Astrocyte (in vitro differentiated cells and primary cell): ENCODE measurements around the gene MTMR12. TPM values are rescaled to one million over a fixed set of nuclear protein-coding genes. Genes with fewer than 3 reads are reported as not detected.

Source experiments
- DNase-seq: peaks from one replicate; pipeline ENCODE4 v3.0.0-alpha.2; 2010; ENCODE audit warnings: low read depth
- FAIRE-seq: peaks from 2 replicates; lab custom pipeline; 2011; peaks lifted over from hg19 to GRCh38; lab: Jason Lieb, UNC
- H2AFZ ChIP-seq: 2 replicates; pipeline ENCODE4 v1.6.0; 2012; ENCODE audit warnings: low read depth, low read length, inconsistent platforms
- H3K27ac ChIP-seq: 2 replicates; pipeline ENCODE4 v1.5.1; 2011; ENCODE audit warnings: low read depth, low read length, inconsistent platforms
- H3K27me3 ChIP-seq: 2 replicates; pipeline ENCODE4 v1.6.0; 2011; ENCODE audit warnings: low read length, inconsistent platforms; ENCODE audit not compliant: insufficient read depth
- H3K36me3 ChIP-seq: 2 replicates; pipeline ENCODE4 v1.5.1; 2011; ENCODE audit warnings: low read length, inconsistent platforms; ENCODE audit not compliant: insufficient read depth
- H3K4me1 ChIP-seq: 2 replicates; pipeline ENCODE4 v1.5.1; 2011; ENCODE audit warnings: low read length, inconsistent platforms; ENCODE audit not compliant: insufficient read depth
- H3K4me2 ChIP-seq: 2 replicates; pipeline ENCODE4 v1.6.0; 2012; ENCODE audit warnings: low read length, inconsistent platforms
- H3K4me3 ChIP-seq: 2 replicates; pipeline ENCODE4 v1.5.1; 2011; ENCODE audit warnings: low read depth, mild to moderate bottlenecking, low read length, inconsistent platforms; ENCODE audit not compliant: insufficient read depth
- H3K79me2 ChIP-seq: 2 replicates; pipeline ENCODE4 v1.6.0; 2012; ENCODE audit warnings: mild to moderate bottlenecking, low read length, inconsistent platforms; ENCODE audit not compliant: insufficient read depth
- H3K9ac ChIP-seq: 2 replicates; pipeline ENCODE4 v1.6.0; 2012; ENCODE audit warnings: mild to moderate bottlenecking, low read length, inconsistent platforms
- H3K9me3 ChIP-seq: 2 replicates; pipeline ENCODE4 v1.5.1; 2012; ENCODE audit warnings: low read depth, mild to moderate bottlenecking, low read length, inconsistent platforms; ENCODE audit not compliant: insufficient read depth
- H4K20me1 ChIP-seq: 2 replicates; pipeline ENCODE4 v1.6.0; 2012; ENCODE audit warnings: low read length, inconsistent platforms; ENCODE audit not compliant: insufficient read depth
- H3K27ac Mint-ChIP-seq: one replicate; pipeline ENCODE4 v1.8.0; 2021; ENCODE audit warnings: mild to moderate bottlenecking, mixed read lengths; ENCODE audit not compliant: unreplicated experiment
- H3K27me3 Mint-ChIP-seq: one replicate; pipeline ENCODE4 v1.8.0; 2021; ENCODE audit warnings: low read depth, mixed read lengths; ENCODE audit not compliant: unreplicated experiment
- H3K36me3 Mint-ChIP-seq: one replicate; pipeline ENCODE4 v1.8.0; 2021; ENCODE audit warnings: low read depth, mixed read lengths; ENCODE audit not compliant: unreplicated experiment
- H3K4me1 Mint-ChIP-seq: one replicate; pipeline ENCODE4 v1.8.0; 2021; ENCODE audit warnings: low read depth, mixed read lengths; ENCODE audit not compliant: unreplicated experiment
- H3K4me3 Mint-ChIP-seq: one replicate; pipeline ENCODE4 v1.8.0; 2021; ENCODE audit warnings: mild to moderate bottlenecking, moderate library complexity, mixed read lengths; ENCODE audit not compliant: unreplicated experiment
- H3K9me3 Mint-ChIP-seq: one replicate; pipeline ENCODE4 v1.8.0; 2021; ENCODE audit warnings: mild to moderate bottlenecking, mixed read lengths; ENCODE audit not compliant: unreplicated experiment
- EZH2 ChIP-seq: IDR thresholded peaks from 2 replicates; pipeline ENCODE4 v1.6.1; 2012; ENCODE audit warnings: mild to moderate bottlenecking, low read length, inconsistent platforms; ENCODE audit not compliant: insufficient read depth
- total RNA-seq: library from RNA; stranded (reverse); gene quantifications from 2 replicates; pipeline ENCODE4 v1.2.1, GENCODE V29; 2021
- TF ChIP-seq, protein P1 (sequence below): IDR thresholded peaks from 2 replicates; pipeline ENCODE4 v1.5.1; 2011; ENCODE audit warnings: low read depth, mild to moderate bottlenecking, inconsistent platforms, low read length, moderate library complexity; ENCODE audit not compliant: insufficient read depth

Gene MTMR12
- total RNA-seq, 1 donor from 2014 or later: 23.1 TPM

- no peak overlapping the region for H3K27ac Mint-ChIP-seq
- H3K4me1 Mint-ChIP-seq: peaks cover 2% of the 10 kb centered on the region
Observed at GRCh38 chr5:32195265-32195664, 117.5 kb downstream of the MTMR12 start.

DNA sequence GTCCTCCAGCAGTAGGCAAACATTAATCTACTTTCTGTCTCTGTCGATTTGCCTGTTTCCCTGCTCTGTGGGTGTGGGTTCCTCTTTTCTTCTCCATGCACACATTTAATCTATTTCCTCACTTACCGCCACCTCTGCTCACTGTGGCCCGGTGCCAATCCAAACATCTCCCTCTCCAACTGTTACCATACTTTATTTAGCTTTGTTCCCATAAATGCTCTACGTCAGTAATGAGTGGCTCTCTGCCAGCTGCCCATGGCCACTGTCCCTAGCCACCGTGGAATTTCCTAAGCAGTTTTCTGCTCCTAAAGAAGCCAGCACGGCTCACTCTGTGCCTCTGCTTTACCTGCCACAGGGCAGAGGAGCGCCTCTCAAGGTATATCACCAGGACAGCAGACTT is 119.1 kb downstream of the MTMR12 start:
- Histone ChIP-seq H3K9me3 (no peaks in the 10 kb centered on the region), H3K9ac (peak overlapping the region; percentile 35), H4K20me1 (no peaks in the 10 kb centered on the region), H2AFZ (peak overlapping the region; percentile 18), H3K27me3 (no peaks in the 10 kb centered on the region), H3K4me1 (peaks cover 8% of the 10 kb centered on the region), H3K79me2 (no peaks in the 10 kb centered on the region), H3K36me3 (no peaks in the 10 kb centered on the region), H3K4me3 (peak overlapping the region; percentile 43), H3K27ac (no peak overlapping the region), H3K4me2 (peak overlapping the region; percentile 79)
- Mint-ChIP-seq H3K9me3 (peaks cover 1% of the 10 kb centered on the region), H3K27me3 (no peaks in the 10 kb centered on the region), H3K27ac (no peak overlapping the region), H3K4me3 (peak overlapping the region; percentile 15), H3K4me1 (peaks cover 2% of the 10 kb centered on the region), H3K36me3 (no peaks in the 10 kb centered on the region)
- FAIRE-seq: peak; percentile 13
- TF ChIP-seq, protein P1, sequence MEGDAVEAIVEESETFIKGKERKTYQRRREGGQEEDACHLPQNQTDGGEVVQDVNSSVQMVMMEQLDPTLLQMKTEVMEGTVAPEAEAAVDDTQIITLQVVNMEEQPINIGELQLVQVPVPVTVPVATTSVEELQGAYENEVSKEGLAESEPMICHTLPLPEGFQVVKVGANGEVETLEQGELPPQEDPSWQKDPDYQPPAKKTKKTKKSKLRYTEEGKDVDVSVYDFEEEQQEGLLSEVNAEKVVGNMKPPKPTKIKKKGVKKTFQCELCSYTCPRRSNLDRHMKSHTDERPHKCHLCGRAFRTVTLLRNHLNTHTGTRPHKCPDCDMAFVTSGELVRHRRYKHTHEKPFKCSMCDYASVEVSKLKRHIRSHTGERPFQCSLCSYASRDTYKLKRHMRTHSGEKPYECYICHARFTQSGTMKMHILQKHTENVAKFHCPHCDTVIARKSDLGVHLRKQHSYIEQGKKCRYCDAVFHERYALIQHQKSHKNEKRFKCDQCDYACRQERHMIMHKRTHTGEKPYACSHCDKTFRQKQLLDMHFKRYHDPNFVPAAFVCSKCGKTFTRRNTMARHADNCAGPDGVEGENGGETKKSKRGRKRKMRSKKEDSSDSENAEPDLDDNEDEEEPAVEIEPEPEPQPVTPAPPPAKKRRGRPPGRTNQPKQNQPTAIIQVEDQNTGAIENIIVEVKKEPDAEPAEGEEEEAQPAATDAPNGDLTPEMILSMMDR: no peak
- TF ChIP-seq EZH2: no peak
- DNase-seq: peak; percentile 84

More at GRCh38 chr5:32195265-32195664, 117.5 kb downstream of the MTMR12 start:
- H3K9me3 Mint-ChIP-seq: peaks cover 1% of the 10 kb centered on the region
- peaks cover 8% of the 10 kb centered on the region for H3K4me1 ChIP-seq
- H3K9ac ChIP-seq: no peak overlapping the region
- H2AFZ ChIP-seq: no peak overlapping the region
- H3K27ac ChIP-seq: no peak overlapping the region
- H3K79me2 ChIP-seq: no peaks in the 10 kb centered on the region
- DNase-seq: no peak
- FAIRE-seq: no peak
- H3K27me3 Mint-ChIP-seq: no peaks in the 10 kb centered on the region
- no peaks in the 10 kb centered on the region for H3K9me3 ChIP-seq
- H3K4me3 ChIP-seq: no peak overlapping the region
- no peak overlapping the region for H3K4me3 Mint-ChIP-seq
- H3K4me2 ChIP-seq: no peak overlapping the region
- no peak for TF ChIP-seq EZH2
- TF ChIP-seq, protein P1: no peak
- no peaks in the 10 kb centered on the region for H3K36me3 Mint-ChIP-seq
- H4K20me1 ChIP-seq: no peaks in the 10 kb centered on the region
- H3K27me3 ChIP-seq: no peaks in the 10 kb centered on the region
- H3K36me3 ChIP-seq: no peaks in the 10 kb centered on the region

DNA sequence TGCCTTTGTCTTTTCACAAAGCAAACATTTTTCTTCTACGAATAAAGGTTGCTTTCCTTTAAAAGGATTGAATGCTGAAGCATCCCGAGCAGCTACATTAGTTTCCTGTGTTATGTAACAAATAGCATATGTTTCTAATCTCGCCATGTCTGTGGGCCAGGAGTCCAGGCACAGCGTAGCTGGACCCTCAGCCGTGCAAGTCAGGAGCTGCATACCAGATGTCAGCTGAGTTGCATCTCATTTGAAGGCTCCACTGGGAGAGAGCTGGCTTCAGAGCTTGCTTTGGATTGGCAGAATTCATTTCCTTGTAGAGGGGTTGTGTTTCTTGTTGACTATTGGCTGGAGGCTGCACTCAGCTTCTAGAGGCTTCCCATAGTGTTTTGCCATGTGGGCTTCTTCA is 122.6 kb downstream of the MTMR12 start:
- Histone ChIP-seq H3K36me3 (no peaks in the 10 kb centered on the region), H3K27ac (no peak overlapping the region), H3K4me2 (no peak overlapping the region), H3K4me3 (no peak overlapping the region), H3K27me3 (no peaks in the 10 kb centered on the region), H3K9ac (no peak overlapping the region), H3K9me3 (no peaks in the 10 kb centered on the region), H2AFZ (no peak overlapping the region), H3K79me2 (no peaks in the 10 kb centered on the region), H4K20me1 (no peaks in the 10 kb centered on the region), H3K4me1 (peaks cover 8% of the 10 kb centered on the region)
- Mint-ChIP-seq H3K4me3 (no peak overlapping the region), H3K27ac (no peak overlapping the region), H3K4me1 (peaks cover 2% of the 10 kb centered on the region), H3K9me3 (peaks cover 4% of the 10 kb centered on the region), H3K27me3 (no peaks in the 10 kb centered on the region), H3K36me3 (no peaks in the 10 kb centered on the region)
- TF ChIP-seq, protein P1: no peak
- no peak for TF ChIP-seq EZH2
- DNase-seq (no peak), FAIRE-seq (peak; percentile 43)
